GM18505 (cell line): ENCODE measurements around the gene RABGGTB.
"Not testable (repeated sequence)": the region's sequence is repeated elsewhere in the genome, so short reads cannot be mapped to it uniquely, and the experiment has no call there.

Source experiments
- ATAC-seq: cut with Tn5 transposase; IDR thresholded peaks from one replicate; pipeline ENCODE4 v1.9.1; 2021; ENCODE audit not compliant: unreplicated experiment
- POLR2A ChIP-seq: IDR thresholded peaks from 4 replicates; pipeline ENCODE4 v1.6.1; 2011; ENCODE audit warnings: borderline replicate concordance; ENCODE audit not compliant: insufficient read depth, insufficient read length; ENCODE audit errors: extremely low read depth

Gene RABGGTB

DNA sequence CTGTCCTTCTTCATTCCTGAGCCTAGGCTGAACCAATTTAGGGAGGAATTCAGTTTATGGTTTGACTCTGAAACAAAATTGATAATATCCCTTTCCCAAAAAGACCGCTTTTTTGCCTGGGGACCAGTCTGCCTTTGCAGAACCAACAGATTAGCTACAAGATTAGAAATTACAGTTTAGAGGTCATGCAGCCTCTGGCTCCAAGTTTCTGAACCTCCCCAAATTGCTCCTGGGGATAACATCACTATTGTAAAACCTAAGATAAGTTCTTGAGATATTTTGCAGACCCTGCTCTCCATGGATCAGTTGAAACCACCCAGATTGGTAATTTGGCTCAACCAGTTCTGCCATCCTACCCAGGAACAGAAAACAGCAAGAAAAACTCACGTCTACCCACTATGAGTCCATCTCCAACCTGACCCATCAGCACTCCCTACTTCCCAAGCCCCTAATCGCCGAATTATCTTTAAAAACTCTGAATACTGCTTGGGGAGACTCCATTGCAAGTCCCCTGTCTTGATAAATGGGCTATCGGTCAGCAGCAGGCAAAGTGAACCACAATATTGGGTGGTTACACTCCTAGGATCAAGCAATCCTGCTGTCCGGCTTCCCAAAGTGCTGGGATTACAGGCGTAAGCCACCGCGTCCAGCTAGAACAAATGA is 605 bp upstream of the RABGGTB start:
- TF ChIP-seq POLR2A: no peak
- ATAC-seq: peak; percentile 6

DNA sequence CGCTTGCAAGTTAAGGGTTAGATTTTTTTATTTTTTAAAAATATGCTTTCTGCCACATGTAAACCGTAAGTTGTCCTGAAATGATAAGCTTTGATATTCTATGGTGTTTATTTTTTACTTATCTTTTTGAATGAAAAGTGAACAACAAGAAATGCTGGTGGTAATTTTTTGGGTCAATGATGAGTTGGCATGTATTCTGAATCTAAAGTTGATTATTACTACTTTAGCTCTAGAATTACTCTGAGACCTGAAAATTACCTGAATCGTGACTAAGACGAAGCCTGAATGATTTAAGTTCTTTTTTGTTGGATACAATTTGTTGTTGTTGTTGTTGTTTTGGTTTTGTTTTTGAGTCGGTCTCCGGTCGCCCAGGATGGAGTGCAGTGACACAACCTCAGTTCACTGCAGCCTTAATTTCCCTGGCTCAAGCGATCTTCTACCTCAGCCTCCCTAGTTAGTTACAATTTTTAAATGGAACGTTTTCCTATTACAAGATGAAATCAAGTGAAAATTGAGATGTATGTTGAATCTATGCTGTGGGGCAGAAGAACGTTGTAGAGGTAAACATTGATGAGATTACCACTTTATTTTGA is 941 bp downstream of the RABGGTB start:
- ATAC-seq: no peak

DNA sequence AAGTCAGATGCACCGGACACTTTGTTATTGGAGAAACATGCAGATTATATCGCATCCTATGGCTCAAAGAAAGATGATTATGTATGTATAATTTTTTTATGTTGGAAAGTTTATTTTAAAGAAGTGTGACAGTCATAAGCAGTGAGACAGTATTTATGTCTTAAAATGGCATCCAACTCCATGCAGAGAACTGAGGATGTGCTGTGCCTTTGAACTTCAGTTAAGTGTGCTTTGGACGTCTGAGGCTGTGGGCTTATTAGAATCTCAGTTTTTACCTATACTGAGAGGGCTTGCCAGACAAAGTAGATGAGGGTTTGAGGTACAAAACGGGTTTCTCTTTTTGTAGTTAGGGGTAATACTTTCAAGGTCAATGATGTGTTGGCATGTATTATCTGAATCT is 1.5 kb downstream of the RABGGTB start:
- TF ChIP-seq POLR2A: no peak
- ATAC-seq: no peak

More for the DNA sequence above, 941 bp downstream of the RABGGTB start:
- TF ChIP-seq POLR2A: no peak

DNA sequence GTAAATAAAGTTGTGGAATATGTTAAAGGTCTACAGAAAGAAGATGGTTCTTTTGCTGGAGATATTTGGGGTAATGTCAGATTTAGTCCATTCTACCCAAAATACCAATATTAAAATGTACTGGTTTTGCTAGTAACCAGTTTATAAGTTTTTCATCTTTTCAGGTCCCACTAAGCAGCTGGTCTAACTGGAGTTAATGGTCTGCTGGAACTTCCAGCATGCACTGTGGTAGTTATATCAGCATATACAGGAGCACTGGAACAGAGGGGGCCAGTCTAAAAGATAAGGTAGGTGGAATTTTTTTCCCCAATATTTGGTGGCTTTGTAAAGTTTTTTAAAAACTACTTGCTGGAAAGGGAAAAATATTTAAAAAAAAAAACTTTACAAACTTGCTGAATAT is 3.9 kb downstream of the RABGGTB start:
- TF ChIP-seq POLR2A: peak; percentile 3
- ATAC-seq: no peak

DNA sequence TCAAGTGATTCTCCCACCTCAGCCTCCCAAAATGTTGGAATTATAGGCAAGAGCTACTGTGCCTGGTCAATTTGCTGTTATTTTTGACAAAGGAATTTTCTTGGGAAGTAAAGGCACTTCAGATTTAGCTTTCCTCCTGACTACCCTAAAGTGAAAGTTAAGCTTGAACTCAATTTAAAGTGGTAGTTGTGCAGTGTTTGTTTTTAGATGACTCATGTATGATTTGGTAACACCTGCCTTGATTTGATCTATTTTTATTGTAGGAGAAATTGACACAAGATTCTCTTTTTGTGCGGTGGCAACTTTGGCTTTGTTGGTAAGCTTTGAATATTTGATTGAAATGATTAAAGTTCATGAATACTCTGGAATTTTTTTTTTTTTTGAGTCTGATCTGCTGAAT is 5.0 kb downstream of the RABGGTB start:
- ATAC-seq: no peak
- TF ChIP-seq POLR2A: no peak

DNA sequence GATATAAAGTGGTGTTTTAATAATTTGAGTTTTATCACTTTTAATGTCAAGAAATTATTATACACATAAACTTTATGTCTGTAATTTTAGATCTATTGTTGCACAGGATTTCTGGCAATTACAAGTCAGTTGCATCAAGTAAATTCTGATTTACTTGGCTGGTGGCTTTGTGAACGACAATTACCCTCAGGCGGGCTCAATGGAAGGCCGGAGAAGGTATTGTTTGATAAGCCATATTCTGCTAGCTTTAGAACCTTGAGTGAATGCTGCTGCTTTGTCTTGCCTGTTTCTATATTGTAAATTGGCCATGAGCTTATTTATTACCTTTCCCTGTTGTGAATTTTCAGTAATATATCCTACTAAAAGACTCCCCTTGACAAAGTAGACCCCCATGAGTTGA is 6.0 kb downstream of the RABGGTB start:
- ATAC-seq: no peak

DNA sequence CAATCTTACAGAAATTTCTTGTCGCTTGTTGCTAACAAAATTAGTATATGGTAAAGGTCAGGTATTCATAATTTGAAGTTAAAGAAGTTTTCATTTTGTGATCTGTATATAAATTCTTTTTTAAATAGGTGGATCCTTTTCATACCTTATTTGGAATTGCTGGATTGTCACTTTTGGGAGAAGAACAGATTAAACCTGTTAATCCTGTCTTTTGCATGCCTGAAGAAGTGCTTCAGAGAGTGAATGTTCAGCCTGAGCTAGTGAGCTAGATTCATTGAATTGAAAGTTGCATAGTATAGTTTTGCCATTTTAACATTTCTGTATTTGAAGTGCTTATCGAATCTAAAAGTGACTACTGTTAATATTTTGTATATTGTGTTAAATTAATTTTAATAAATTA is 8.3 kb downstream of the RABGGTB start:
- ATAC-seq: no peak
- TF ChIP-seq POLR2A: no peak

More for the DNA sequence above, 6.0 kb downstream of the RABGGTB start:
- TF ChIP-seq POLR2A: no peak

DNA sequence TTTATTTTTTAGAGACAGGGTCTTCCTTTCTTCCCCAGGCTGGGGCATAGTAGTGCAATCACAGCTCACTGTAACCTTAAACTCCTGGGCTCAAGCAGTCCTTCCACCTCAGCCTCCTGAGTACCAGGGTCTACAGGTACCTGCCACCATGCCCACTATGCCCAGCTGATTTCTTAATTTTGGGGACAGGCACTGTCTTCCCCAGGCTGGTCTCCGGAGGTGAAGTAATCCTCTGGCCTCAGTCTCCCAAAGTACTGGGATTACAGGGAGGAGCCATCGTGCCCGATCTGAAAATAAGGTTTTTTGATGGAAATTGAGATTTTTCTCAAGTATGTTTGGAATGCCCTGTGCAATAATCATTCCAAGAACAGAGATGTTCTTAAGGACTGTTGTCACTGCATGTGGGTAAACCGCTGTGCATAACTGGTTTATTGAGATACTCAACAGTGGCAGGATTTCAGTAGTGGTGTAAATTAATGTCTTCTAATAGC is 9.7 kb downstream of the RABGGTB start:
- ATAC-seq: no peak
- no peak for TF ChIP-seq POLR2A

DNA sequence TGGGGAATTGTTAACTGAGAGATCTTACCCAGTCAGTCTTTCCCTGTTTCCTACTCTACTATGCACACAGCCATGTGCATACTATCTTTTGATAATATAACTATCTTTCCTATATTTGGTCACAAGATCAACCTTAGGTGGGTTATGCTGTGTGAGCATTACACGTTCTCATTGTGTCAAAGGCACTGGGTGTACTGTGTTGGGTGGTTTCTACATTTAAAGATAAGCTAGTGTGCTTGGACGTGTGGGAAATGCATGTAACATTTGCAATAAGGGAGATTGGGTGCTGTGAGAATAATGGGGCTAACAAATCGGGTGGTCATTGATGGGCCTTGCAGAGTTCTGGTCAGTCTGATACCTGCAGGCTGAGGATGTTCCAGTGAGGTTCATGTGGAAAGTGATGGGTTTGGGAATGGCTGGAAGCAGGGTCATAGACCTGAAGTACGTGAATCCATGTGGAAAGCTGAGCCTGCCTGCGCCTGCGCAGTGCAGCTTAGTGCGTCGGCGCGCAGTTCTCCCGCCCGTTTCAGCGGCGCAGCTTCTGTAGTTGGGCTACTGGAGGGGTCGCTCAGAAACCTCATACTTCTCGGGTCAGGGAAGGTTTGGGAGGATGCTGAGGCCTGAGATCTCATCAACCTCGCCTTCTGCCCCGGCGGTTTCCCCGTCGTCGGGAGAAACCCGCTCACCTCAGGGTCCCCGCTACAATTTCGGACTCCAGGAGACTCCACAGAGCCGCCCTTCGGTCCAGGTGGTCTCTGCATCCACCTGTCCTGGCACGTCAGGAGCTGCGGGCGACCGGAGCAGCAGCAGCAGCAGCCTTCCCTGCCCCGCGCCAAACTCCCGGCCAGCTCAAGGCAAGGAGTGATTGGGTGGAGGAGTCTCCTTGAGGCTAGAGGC is 10.6 kb downstream of the RABGGTB start, which contains the start of gene MSH4:
TSS of gene MSH4 (plus strand) at position 507 of the 897 bp plus-strand sequence. CDS start at position 611, 104 bp downstream.
- TF ChIP-seq POLR2A: peak; percentile 60
- ATAC-seq: no peak

DNA sequence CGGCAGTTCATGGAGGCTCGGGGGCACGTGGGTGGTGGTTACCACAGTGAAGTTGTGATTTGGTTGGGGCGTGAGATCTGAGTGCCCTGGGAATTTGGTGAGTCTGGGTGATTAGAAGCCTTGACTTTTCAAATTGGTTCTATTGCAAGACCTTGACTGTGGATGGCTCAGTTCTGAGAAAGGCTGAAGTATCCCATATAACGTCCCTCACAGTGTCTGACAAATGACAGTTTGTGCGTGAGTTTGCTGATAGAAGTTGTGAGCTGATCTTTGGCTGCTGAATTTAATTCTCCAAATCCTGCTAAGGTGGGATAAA is 11.2 kb downstream of the RABGGTB start:
- no peak for TF ChIP-seq POLR2A
- no peak for ATAC-seq

DNA sequence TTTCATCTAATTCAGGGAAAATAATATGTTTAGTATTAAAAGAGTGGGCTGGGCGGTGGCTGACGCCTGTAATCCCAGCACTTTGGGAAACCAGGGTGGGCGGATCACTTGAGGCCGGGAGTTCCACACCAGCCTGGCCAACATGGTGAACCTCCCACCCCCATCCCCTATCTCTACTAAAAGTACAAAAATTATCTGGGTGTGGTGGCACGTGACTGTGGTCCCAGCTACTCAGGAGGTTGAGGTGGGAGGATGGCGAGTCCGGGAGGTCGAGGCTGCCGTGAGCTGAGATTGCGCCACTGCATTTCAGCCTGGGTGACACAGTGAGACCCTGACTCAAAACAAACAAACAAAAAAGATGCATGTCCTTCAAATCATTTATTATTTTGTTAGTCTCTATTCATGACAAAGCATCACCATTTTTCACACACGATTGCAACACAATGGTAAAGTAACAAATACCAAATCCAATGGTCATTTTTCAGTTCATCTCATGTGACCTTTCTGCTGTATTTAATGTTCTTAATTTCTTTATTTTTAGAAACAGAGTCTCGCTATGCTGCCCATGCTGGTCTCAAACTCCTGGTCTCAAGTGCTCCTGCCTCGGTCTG is 11.7 kb downstream of the RABGGTB start:
- ATAC-seq: no peak
- no peak for TF ChIP-seq POLR2A

DNA sequence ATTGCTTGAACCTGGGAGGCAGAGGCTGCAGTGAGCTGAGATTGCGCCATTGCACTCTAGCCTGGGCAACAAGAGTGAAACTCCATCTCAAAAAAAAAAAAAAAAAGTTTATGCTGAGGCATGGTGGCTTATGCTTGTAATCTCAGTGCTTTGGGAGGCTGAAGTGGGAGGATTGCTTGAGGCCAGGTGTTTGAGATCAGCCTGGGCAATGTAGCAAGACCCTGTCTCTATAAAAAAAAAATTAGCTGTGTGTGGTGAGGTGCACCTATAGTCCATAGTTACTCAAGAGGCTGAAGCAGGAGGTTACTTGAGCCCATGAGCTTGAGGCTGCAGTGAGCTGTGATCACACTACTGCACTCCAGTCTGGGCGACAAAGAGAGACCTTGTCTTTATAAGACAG is 15.4 kb downstream of the RABGGTB start:
- not testable (repeated sequence) for ATAC-seq

DNA sequence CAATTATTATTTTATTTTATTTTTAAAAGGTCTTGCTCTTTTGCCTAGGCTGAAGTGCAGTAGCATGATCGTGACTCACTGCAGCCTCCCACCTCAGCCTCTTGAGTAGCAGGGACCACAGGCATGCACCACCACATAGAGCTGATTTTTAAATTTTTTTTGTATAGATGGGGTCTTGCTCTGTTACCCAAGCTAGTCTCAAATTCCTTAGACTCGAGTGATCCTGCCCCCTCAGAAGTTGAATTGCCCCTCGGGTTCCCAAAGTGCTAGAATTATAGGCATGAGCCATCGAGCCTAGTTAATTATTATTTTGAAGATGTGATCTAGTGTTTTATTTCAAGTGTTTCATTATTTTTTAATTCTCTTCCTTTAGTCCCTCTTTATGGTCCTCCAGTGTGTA is 22.9 kb downstream of the RABGGTB start:
- no peak for TF ChIP-seq POLR2A
- no peak for ATAC-seq

DNA sequence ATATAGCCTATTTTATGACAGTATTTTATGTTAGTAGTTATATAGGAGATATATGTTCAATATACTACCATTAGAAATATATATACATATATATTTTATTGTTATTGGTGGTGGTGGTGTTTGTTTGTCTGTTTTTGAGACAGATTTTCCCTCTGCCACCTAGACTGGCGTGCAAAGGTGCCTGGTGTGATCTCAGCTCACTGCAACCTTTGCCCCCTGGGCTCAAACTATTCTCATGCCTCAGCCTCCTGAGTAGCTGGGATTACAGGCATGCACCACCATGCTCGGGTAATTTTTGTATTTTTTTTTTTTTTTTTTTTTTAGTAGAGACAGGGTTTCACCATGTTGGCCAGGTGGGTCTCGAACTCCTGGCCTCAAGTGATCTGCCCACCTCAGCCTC is 24.1 kb downstream of the RABGGTB start:
- ATAC-seq: not testable (repeated sequence)
